ENCODE data around the gene NFE2L3. TPM values are rescaled to one million over a fixed set of nuclear protein-coding genes. Genes with fewer than 3 reads are reported as not detected.

The NFE2L3 gene
- total and polyA plus RNA-seq, 2 of the 8 experiments (the other 6 are each of a cell fraction or from before 2014, with no cell fraction given), result 64.9 to 76.5 TPM

DNA sequence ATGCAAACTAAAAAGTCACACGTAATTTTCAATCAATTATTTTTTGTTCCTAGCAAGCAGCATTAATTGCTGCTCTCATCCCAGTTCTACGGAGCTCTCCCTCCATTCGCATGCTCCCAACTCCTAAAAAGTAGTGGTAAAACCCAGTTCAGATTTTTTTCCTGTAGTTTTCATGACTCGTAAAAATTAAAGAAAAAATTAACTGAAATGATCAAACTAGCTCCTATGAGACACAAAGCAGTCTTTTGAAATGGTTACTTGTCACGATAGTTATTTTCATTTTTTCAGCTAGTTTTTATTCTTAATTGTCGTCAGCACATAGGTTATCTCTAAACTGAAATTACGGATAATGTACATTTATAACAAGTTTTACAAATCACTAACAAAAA lies 46.8 kb downstream of the NFE2L3 start:
- peaks cover 23 to 39% of the 10 kb centered on the region in 2 experiments for H4K20me1 ChIP-seq (replicated peaks in 1 of 2; ENCODE audit: control insufficient read depth in 1 of 2, insufficient read depth in 2 of 2, low read length in 2 of 2)
- peak overlapping the region; percentile 97 to 100 (median 100) for H3K9ac ChIP-seq (replicated peaks in 1 of 4; ENCODE audit: extremely low read depth in 1 of 4, low read depth in 3 of 4, low read length in 3 of 4)

More for the DNA sequence above, 46.8 kb downstream of the NFE2L3 start:
- TF ChIP-seq POLR2A (IDR thresholded peaks at IDR 0.05; ENCODE audit: control extremely low read depth in 1 of 2, low read depth in 2 of 2, low read length in 2 of 2) (peak in 1 of 2 experiments; percentile 3; a peak in 2 of 3 replicates), YY1 (IDR thresholded peaks at IDR 0.05; ENCODE audit: low read depth, low read length) (no peak), RNF2 (IDR thresholded peaks at IDR 0.05; ENCODE audit: borderline replicate concordance, low read depth, low read length, missing control alignments, poor library complexity, severe bottlenecking) (no peak), TAF7 (optimal IDR thresholded peaks at IDR 0.05; ENCODE audit: borderline replicate concordance, low read depth, low read length) (peak; percentile 33), SUZ12 (IDR thresholded peaks at IDR 0.05; ENCODE audit: low read length) (no peak)
- TF ChIP-seq, protein P1, sequence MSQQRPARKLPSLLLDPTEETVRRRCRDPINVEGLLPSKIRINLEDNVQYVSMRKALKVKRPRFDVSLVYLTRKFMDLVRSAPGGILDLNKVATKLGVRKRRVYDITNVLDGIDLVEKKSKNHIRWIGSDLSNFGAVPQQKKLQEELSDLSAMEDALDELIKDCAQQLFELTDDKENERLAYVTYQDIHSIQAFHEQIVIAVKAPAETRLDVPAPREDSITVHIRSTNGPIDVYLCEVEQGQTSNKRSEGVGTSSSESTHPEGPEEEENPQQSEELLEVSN (IDR thresholded peaks at IDR 0.05), result no peak
- ChIA-PET CTCF (ENCODE audit: partially characterized antibody) (interaction anchor here (0.7 to 3.8 kb wide), 11 partner anchors 11 to 305 kb away, joined by 3 to 24 read pairs (median 4); no protein-coding TSS in a partner anchor), POLR2A (ENCODE audit: partially characterized antibody) (interaction anchor here (0.6 to 13.1 kb wide), 22 partner anchors 13 to 304 kb away, joined by 3 to 578 read pairs (median 6); partner anchors contain the start of gene NFE2L3)
- H3K27ac ChIP-seq (ENCODE audit: low read depth, low read length), result no peak overlapping the region
- H2AK5ac ChIP-seq (ENCODE audit: low read depth, low read length), result no peak overlapping the region
- H2BK120ac ChIP-seq (replicated peaks; ENCODE audit: low read depth, low read length), result no peak overlapping the region
- H4K8ac ChIP-seq (ENCODE audit: extremely low read depth, insufficient read depth, low read length), result no peak overlapping the region
- H3K23me2 ChIP-seq (ENCODE audit: low read depth, low read length), result peaks cover 3% of the 10 kb centered on the region; the same call in 1 of the 2 replicates
- H2BK15ac ChIP-seq (ENCODE audit: low read length), result no peak overlapping the region
- 1% methylated on average over 7 of the region's 7 CpGs; no CpG with 5 or more reads in 1 of the 2 experiments for WGBS, 2 experiments (ENCODE audit: extremely low coverage in 1 of 2, insufficient coverage in 1 of 2, insufficient read length in 1 of 2, insufficient replicate concordance in 2 of 2, low coverage in 1 of 2, low lambda C conversion rate in 2 of 2, missing lambda C conversion rate in 1 of 2)
- no peak overlapping the region for H3K4ac ChIP-seq (replicated peaks; ENCODE audit: insufficient read length, low read depth, low read length)
- no peaks in the 10 kb centered on the region for H3K79me1 ChIP-seq (ENCODE audit: low read depth, low read length)
- no peak overlapping the region for H3K23ac ChIP-seq (ENCODE audit: insufficient read length)
- H3K36me3 ChIP-seq (ENCODE audit: control insufficient read depth in 2 of 4, insufficient read depth in 4 of 4, low read length in 3 of 4), result peaks cover 27 to 69% (median 51%) of the 10 kb centered on the region in 4 experiments
- H2BK12ac ChIP-seq (ENCODE audit: low read depth, low read length), result no peak overlapping the region
- DNase-seq (ENCODE audit: low read depth in 1 of 2, low spot score in 2 of 2), result no peak
- H2BK20ac ChIP-seq (ENCODE audit: low read length), result no peak overlapping the region
- H3K4me1 ChIP-seq (replicated peaks in 1 of 4; ENCODE audit: control insufficient read depth in 3 of 4, insufficient read depth in 4 of 4, low read length in 3 of 4), result peaks cover 0 to 6% (median 0%) of the 10 kb centered on the region in 4 experiments; a peak in 3 of 7 replicates
- H2BK5ac ChIP-seq (ENCODE audit: low read depth, low read length), result no peak overlapping the region
- no peaks in the 10 kb centered on the region for H3K27me3 ChIP-seq (replicated peaks in 1 of 4; ENCODE audit: control insufficient read depth in 3 of 4, extremely low read depth in 1 of 4, insufficient read depth in 3 of 4, low read length in 3 of 4)
- H2AFZ ChIP-seq (ENCODE audit: low read length), result no peak overlapping the region
- FAIRE-seq, result no peak
- no peak overlapping the region for H4K91ac ChIP-seq (replicated peaks; ENCODE audit: insufficient read length, low read length)
- H3K4me3 ChIP-seq (ENCODE audit: extremely low read depth in 1 of 4, insufficient read depth in 2 of 4, low read depth in 3 of 4, low read length in 4 of 4), result peak overlapping the region; percentile 98 to 99 (median 98)
- H3K18ac ChIP-seq (ENCODE audit: extremely low read depth, low read length), result no peak overlapping the region
- no peak overlapping the region for H3K14ac ChIP-seq (ENCODE audit: insufficient read length)
- peak overlapping the region; percentile 50 for H4K5ac ChIP-seq (ENCODE audit: insufficient read length, low read depth, low read length)
- peak overlapping the region; percentile 14 for H3K56ac ChIP-seq (replicated peaks; ENCODE audit: insufficient read length, low read depth, low read length)
- H3K9me3 ChIP-seq (ENCODE audit: insufficient read depth in 2 of 2, low read depth in 1 of 2, low read length in 1 of 2), result no peaks in the 10 kb centered on the region
- peak overlapping the region; percentile 72 to 90; a peak in 3 of 4 replicates for H3K4me2 ChIP-seq (ENCODE audit: insufficient read depth in 1 of 2, low read depth in 2 of 2, low read length in 2 of 2)
- peaks cover 45 to 89% of the 10 kb centered on the region in 2 experiments for H3K79me2 ChIP-seq (ENCODE audit: control insufficient read depth in 1 of 2, insufficient read depth in 2 of 2, low read length in 2 of 2)
